PC-3 (cell line): ENCODE data around the gene MOK. TPM values are rescaled to one million over a fixed set of nuclear protein-coding genes. Genes with fewer than 3 reads are reported as not detected.

Source experiments
- ATAC-seq: fragments of 200-7000 bp; cut with Tn5 transposase; 2 replicates; pipeline ENCODE4 v1.9.1; 2020; ENCODE audit warnings: mild to moderate bottlenecking, moderate library complexity
- BruUV-seq: library from RNA; stranded (reverse); fragments of 400-500 nt; replicated peaks from 2 replicates; lab custom pipeline; 2021; lab: Mats Ljungman, UMichigan
- CTCF ChIA-PET: fragments of 300-600 bp; sonication (Branson Sonifier 250); formaldehyde crosslinking; loops from one replicate; lab custom pipeline; 2022; ENCODE audit warnings: antibody characterized with exemption; lab: Charles Lee
- POLR2A ChIA-PET: fragments of 300-600 bp; sonication (Branson Sonifier 250); formaldehyde crosslinking; loops from one replicate; lab custom pipeline; 2022; ENCODE audit warnings: antibody characterized with exemption; ENCODE audit not compliant: unreplicated experiment; lab: Charles Lee
- DNase-seq: peaks from one replicate; pipeline ENCODE4 v3.0.0-alpha.2; 2015
- H2AFZ ChIP-seq: fragments of 300-600 bp; sonication (generic); 2 replicates; pipeline ENCODE4 v1.6.0; 2016; ENCODE audit warnings: antibody characterized with exemption, low read length
- H3F3A ChIP-seq: fragments of 300-600 bp; sonication (generic); one replicate; pipeline ENCODE4 v1.6.0; 2017; ENCODE audit warnings: antibody characterized with exemption, low read length, control low read depth, mild to moderate bottlenecking; ENCODE audit not compliant: unreplicated experiment
- H3K27ac ChIP-seq: fragments of 300-600 bp; sonication (generic); 2 replicates; pipeline ENCODE4 v1.5.1; 2016; ENCODE audit warnings: mild to moderate bottlenecking, low read length
- H3K27me3 ChIP-seq: fragments of 300-600 bp; sonication (generic); 2 replicates; pipeline ENCODE4 v1.6.1; 2016; ENCODE audit warnings: low read length, mixed read lengths
- H3K36me3 ChIP-seq: fragments of 300-600 bp; sonication (generic); 2 replicates; pipeline ENCODE4 v1.6.1; 2016; ENCODE audit warnings: low read depth, mixed run types, low read length, mixed read lengths
- H3K4me1 ChIP-seq: fragments of 300-600 bp; sonication (generic); 2 replicates; pipeline ENCODE4 v1.5.1; 2016; ENCODE audit warnings: low read length; ENCODE audit not compliant: insufficient read depth
- H3K4me2 ChIP-seq: fragments of 300-600 bp; sonication (generic); 2 replicates; pipeline ENCODE4 v1.6.0; 2016; ENCODE audit warnings: low read length
- H3K4me3 ChIP-seq: fragments of 300-600 bp; sonication (generic); 2 replicates; pipeline ENCODE4 v1.5.1; 2016; ENCODE audit warnings: mild to moderate bottlenecking, low read length, mixed read lengths
- H3K79me2 ChIP-seq: fragments of 300-600 bp; sonication (generic); 2 replicates; pipeline ENCODE4 v1.6.1; 2017; ENCODE audit warnings: low read length, mixed read lengths
- H3K9ac ChIP-seq: fragments of 300-600 bp; sonication (generic); 2 replicates; pipeline ENCODE4 v1.6.0; 2016; ENCODE audit warnings: mild to moderate bottlenecking, low read length
- H3K9me2 ChIP-seq: fragments of 300-600 bp; sonication (generic); replicated peaks from 2 replicates; pipeline ENCODE4 v1.6.1; 2016; ENCODE audit warnings: mixed run types, low read length, mixed read lengths
- H3K9me3 ChIP-seq: fragments of 300-600 bp; sonication (generic); 2 replicates; pipeline ENCODE4 v1.6.1; 2016; ENCODE audit warnings: low read length, mixed read lengths
- H4K20me1 ChIP-seq: fragments of 300-600 bp; sonication (generic); 2 replicates; pipeline ENCODE4 v1.6.1; 2016; ENCODE audit warnings: low read length, mixed read lengths
- CTCF ChIP-seq: fragments of 300-600 bp; sonication (generic); conservative IDR thresholded peaks from 2 replicates; pipeline ENCODE4 v1.5.1; 2017; ENCODE audit warnings: antibody characterized with exemption, low read depth, mild to moderate bottlenecking, low read length
- EZH2 ChIP-seq: fragments of 300-600 bp; sonication (generic); IDR thresholded peaks from one replicate; pipeline ENCODE4 v1.6.1; 2017; ENCODE audit warnings: antibody characterized with exemption, mild to moderate bottlenecking, low read length; ENCODE audit not compliant: unreplicated experiment
- EZH2phosphoT487 ChIP-seq: fragments of 300-600 bp; sonication (generic); IDR thresholded peaks from 2 replicates; pipeline ENCODE4 v1.6.1; 2018; ENCODE audit warnings: mild to moderate bottlenecking, antibody characterized with exemption, low read length, borderline replicate concordance
- intact Hi-C: fragments of 100-400 bp; cut with micrococcal nuclease; formaldehyde crosslinking; loops from 2 replicates; pipeline ENCODE4 v1.9.0; 2023
- total RNA-seq: library from RNA; depleted of rRNA; stranded (reverse); fragments of >200 nt; gene quantifications from 2 replicates; pipeline ENCODE4 v1.2.3, GENCODE V29; 2014

MOK gene
- total RNA-seq, 1 experiment from 2014 or later: 108 TPM

GRCh38 chr14:102344485-102344884 is 39.5 kb upstream of the MOK start:
- BruUV-seq: no TSS peak
- H3F3A ChIP-seq: no peaks in the 10 kb centered on the region
- no peak overlapping the region for H3K4me2 ChIP-seq
- H3K27me3 ChIP-seq: no peaks in the 10 kb centered on the region
- TF ChIP-seq EZH2 (no peak), EZH2phosphoT487 (no peak), CTCF (no peak)
- H3K9me2 ChIP-seq: no peaks in the 10 kb centered on the region
- H3K36me3 ChIP-seq: peaks cover 21% of the 10 kb centered on the region
- ChIA-PET POLR2A (no interaction called here), CTCF (no interaction called here)
- H3K4me1 ChIP-seq: no peaks in the 10 kb centered on the region
- H3K9me3 ChIP-seq: no peaks in the 10 kb centered on the region
- no peak overlapping the region for H3K9ac ChIP-seq
- H3K4me3 ChIP-seq: no peak overlapping the region
- ATAC-seq (no peak; the same call in 1 of the 2 replicates), DNase-seq (no peak)
- H3K79me2 ChIP-seq: no peaks in the 10 kb centered on the region
- no peak overlapping the region for H2AFZ ChIP-seq
- no peak overlapping the region for H3K27ac ChIP-seq
- intact Hi-C loops: no loop called here
- no peaks in the 10 kb centered on the region for H4K20me1 ChIP-seq

- Histone ChIP-seq H3K4me3 (no peak overlapping the region), H3K9me2 (no peaks in the 10 kb centered on the region), H3K27ac (no peak overlapping the region), H3K36me3 (peaks cover 23% of the 10 kb centered on the region), H3K79me2 (no peaks in the 10 kb centered on the region), H3K4me2 (no peak overlapping the region), H3K9ac (no peak overlapping the region), H4K20me1 (no peaks in the 10 kb centered on the region), H3K27me3 (no peaks in the 10 kb centered on the region), H3K4me1 (no peaks in the 10 kb centered on the region), H2AFZ (no peak overlapping the region), H3F3A (no peaks in the 10 kb centered on the region), H3K9me3 (no peaks in the 10 kb centered on the region)
- ChIA-PET CTCF (no interaction called here), POLR2A (no interaction called here)
- TF ChIP-seq CTCF: no peak
- BruUV-seq: no TSS peak
- ATAC-seq (no peak), DNase-seq (no peak)
- intact Hi-C loops: no loop called here
Measured at GRCh38 chr14:102344084-102344483, 39.1 kb upstream of the MOK start.

GRCh38 chr14:102342238-102342637 is 37.3 kb upstream of the MOK start:
- TF ChIP-seq EZH2 (no peak), EZH2phosphoT487 (no peak), CTCF (no peak)
- no peaks in the 10 kb centered on the region for H3K4me1 ChIP-seq
- no peaks in the 10 kb centered on the region for H3K79me2 ChIP-seq
- POLR2A ChIA-PET: interaction anchor here (0.8 kb wide), 1 partner anchor 114 kb away, joined by 4 read pairs; no protein-coding TSS in a partner anchor
- BruUV-seq: no TSS peak
- H2AFZ ChIP-seq: no peak overlapping the region
- no peaks in the 10 kb centered on the region for H3F3A ChIP-seq
- intact Hi-C loops: no loop called here
- no peaks in the 10 kb centered on the region for H3K9me2 ChIP-seq
- peaks cover 25% of the 10 kb centered on the region for H3K36me3 ChIP-seq
- H3K4me2 ChIP-seq: no peak overlapping the region
- H3K27me3 ChIP-seq: no peaks in the 10 kb centered on the region
- CTCF ChIA-PET: no interaction called here
- H4K20me1 ChIP-seq: no peaks in the 10 kb centered on the region
- no peak overlapping the region for H3K4me3 ChIP-seq
- H3K27ac ChIP-seq: no peak overlapping the region
- no peak for DNase-seq
- ATAC-seq: no peak
- no peaks in the 10 kb centered on the region for H3K9me3 ChIP-seq
- no peak overlapping the region for H3K9ac ChIP-seq
